Chondrocyte (in vitro differentiated cells): ENCODE data around the gene SPTBN1. TPM values are rescaled to one million over a fixed set of nuclear protein-coding genes. Genes with fewer than 3 reads are reported as not detected.
A peak's percentile ranks its signal among the peaks of the same experiment; 100 is the strongest.
"Not testable (repeated sequence)": the region's sequence is repeated elsewhere in the genome, so short reads cannot be mapped to it uniquely, and the experiment has no call there.

ENCODE experiments used
- DNase-seq: peaks from one replicate; pipeline ENCODE4 v3.0.0; 2021; ENCODE audit warnings: mixed read lengths, low spot score
- H3K27ac Mint-ChIP-seq: one replicate; pipeline ENCODE4 v1.8.0; 2021; ENCODE audit warnings: mild to moderate bottlenecking, moderate library complexity, mixed read lengths; ENCODE audit not compliant: unreplicated experiment
- H3K27me3 Mint-ChIP-seq: 2 replicates; pipeline ENCODE4 v1.8.0; 2021; ENCODE audit warnings: low read depth, mixed read lengths
- H3K36me3 Mint-ChIP-seq: 2 replicates; pipeline ENCODE4 v1.8.0; 2021; ENCODE audit warnings: low read depth, mixed read lengths
- H3K4me1 Mint-ChIP-seq: 2 replicates; pipeline ENCODE4 v1.8.0; 2021; ENCODE audit warnings: low read depth, mild to moderate bottlenecking, mixed read lengths
- H3K4me3 Mint-ChIP-seq: one replicate; pipeline ENCODE4 v1.8.0; 2021; ENCODE audit warnings: mild to moderate bottlenecking, moderate library complexity, mixed read lengths; ENCODE audit not compliant: unreplicated experiment
- H3K9me3 Mint-ChIP-seq: 2 replicates; pipeline ENCODE4 v1.8.0; 2021; ENCODE audit warnings: low read depth, mixed read lengths
- CTCF ChIP-seq: fragments of 200-600 bp; sonication (generic); IDR thresholded peaks from 2 replicates; pipeline ENCODE4 v1.5.0; 2021; ENCODE audit warnings: antibody characterized with exemption, mild to moderate bottlenecking, moderate library complexity
- total RNA-seq: library from RNA; stranded (reverse); gene quantifications from 3 replicates; pipeline ENCODE4 v1.2.1, GENCODE V29; 2021

SPTBN1 gene
- total RNA-seq, 1 donor from 2014 or later: 297 TPM

GRCh38 chr2:54513363-54513715, 57.2 kb downstream of the SPTBN1 start:
- Mint-ChIP-seq H3K4me1 (peaks cover 35% of the 10 kb centered on the region), H3K36me3 (peaks cover 2% of the 10 kb centered on the region), H3K9me3 (no peaks in the 10 kb centered on the region), H3K27ac (no peak overlapping the region), H3K4me3 (no peak overlapping the region), H3K27me3 (no peaks in the 10 kb centered on the region)
- no peak for TF ChIP-seq CTCF
- DNase-seq: no peak

GRCh38 chr2:54514822-54515569, 58.9 kb downstream of the SPTBN1 start:
- no peak for TF ChIP-seq CTCF
- Mint-ChIP-seq H3K4me3 (no peak overlapping the region), H3K27me3 (no peaks in the 10 kb centered on the region), H3K9me3 (no peaks in the 10 kb centered on the region), H3K27ac (no peak overlapping the region), H3K36me3 (peaks cover 2% of the 10 kb centered on the region), H3K4me1 (peaks cover 47% of the 10 kb centered on the region)
- DNase-seq: no peak

GRCh38 chr2:54516842-54517241, 60.7 kb downstream of the SPTBN1 start:
- H3K27ac Mint-ChIP-seq: no peak overlapping the region
- no peak for DNase-seq
- H3K4me3 Mint-ChIP-seq: no peak overlapping the region
- H3K4me1 Mint-ChIP-seq: peaks cover 49% of the 10 kb centered on the region
- no peaks in the 10 kb centered on the region for H3K27me3 Mint-ChIP-seq
- H3K36me3 Mint-ChIP-seq: peaks cover 2% of the 10 kb centered on the region
- no peak for TF ChIP-seq CTCF
- H3K9me3 Mint-ChIP-seq: no peaks in the 10 kb centered on the region

- H3K27me3 Mint-ChIP-seq, H3K9me3 Mint-ChIP-seq, H3K36me3 Mint-ChIP-seq, H3K27ac Mint-ChIP-seq, H3K4me3 Mint-ChIP-seq, DNase-seq: not testable (repeated sequence)
- peaks cover 52% of the 10 kb centered on the region for H3K4me1 Mint-ChIP-seq
These were observed 61.9 kb downstream of the SPTBN1 start for GRCh38 chr2:54518016-54518415.

GRCh38 chr2:54518430-54518829, 62.3 kb downstream of the SPTBN1 start:
- no peak for TF ChIP-seq CTCF
- Mint-ChIP-seq H3K4me3 (no peak overlapping the region), H3K27me3 (no peaks in the 10 kb centered on the region), H3K27ac (no peak overlapping the region), H3K9me3 (no peaks in the 10 kb centered on the region), H3K36me3 (peaks cover 2% of the 10 kb centered on the region), H3K4me1 (peaks cover 53% of the 10 kb centered on the region)
- no peak for DNase-seq

GRCh38 chr2:54519841-54520459, 63.8 kb downstream of the SPTBN1 start:
- Mint-ChIP-seq H3K27ac (peak overlapping the region; percentile 91), H3K4me3 (no peak overlapping the region), H3K27me3 (no peaks in the 10 kb centered on the region), H3K4me1 (peaks cover 65% of the 10 kb centered on the region), H3K9me3 (no peaks in the 10 kb centered on the region), H3K36me3 (peaks cover 2% of the 10 kb centered on the region)
- no peak for TF ChIP-seq CTCF
- no peak for DNase-seq
